22Rv1 (cell line): Measurements from ENCODE around the gene LRRC70.

Experiments
- H3K27ac ChIP-seq: fragments of 450-650 bp; 2 replicates; pipeline ENCODE4 v1.5.1; 2017
- CTCF ChIP-seq: fragments of 450-650 bp; IDR thresholded peaks from 2 replicates; pipeline ENCODE4 v1.5.1; 2017; ENCODE audit warnings: mild to moderate bottlenecking
- ZFX ChIP-seq: fragments of 450-650 bp; IDR thresholded peaks from 2 replicates; pipeline ENCODE4 v1.6.1; 2017; ENCODE audit warnings: antibody characterized with exemption, borderline replicate concordance

LRRC70 gene

GRCh38 chr5:62605638-62606037 is 27.0 kb downstream of the LRRC70 start:
- TF ChIP-seq CTCF (no peak), ZFX (no peak)
- H3K27ac ChIP-seq: no peak overlapping the region

GRCh38 chr5:62606878-62607277 is 28.3 kb downstream of the LRRC70 start:
- TF ChIP-seq CTCF (no peak), ZFX (no peak)
- no peak overlapping the region for H3K27ac ChIP-seq

GRCh38 chr5:62607615-62608014 is 29.0 kb downstream of the LRRC70 start:
- H3K27ac ChIP-seq: no peak overlapping the region
- TF ChIP-seq CTCF (no peak), ZFX (no peak)

- H3K27ac ChIP-seq: no peak overlapping the region
- TF ChIP-seq CTCF: no peak
- no peak for TF ChIP-seq ZFX
These were observed 30.2 kb downstream of the LRRC70 start for GRCh38 chr5:62608529-62609511.

GRCh38 chr5:62614355-62614754 is 35.7 kb downstream of the LRRC70 start:
- TF ChIP-seq ZFX (no peak), CTCF (no peak)
- H3K27ac ChIP-seq: no peak overlapping the region

GRCh38 chr5:62616615-62617277 is 38.1 kb downstream of the LRRC70 start:
- no peak overlapping the region for H3K27ac ChIP-seq
- TF ChIP-seq ZFX (no peak), CTCF (no peak)

- TF ChIP-seq ZFX (no peak), CTCF (no peak)
- no peak overlapping the region for H3K27ac ChIP-seq
These were observed 39.3 kb downstream of the LRRC70 start for GRCh38 chr5:62617943-62618342.
